Measurements from ENCODE around the gene EHBP1.

Gene EHBP1

DNA sequence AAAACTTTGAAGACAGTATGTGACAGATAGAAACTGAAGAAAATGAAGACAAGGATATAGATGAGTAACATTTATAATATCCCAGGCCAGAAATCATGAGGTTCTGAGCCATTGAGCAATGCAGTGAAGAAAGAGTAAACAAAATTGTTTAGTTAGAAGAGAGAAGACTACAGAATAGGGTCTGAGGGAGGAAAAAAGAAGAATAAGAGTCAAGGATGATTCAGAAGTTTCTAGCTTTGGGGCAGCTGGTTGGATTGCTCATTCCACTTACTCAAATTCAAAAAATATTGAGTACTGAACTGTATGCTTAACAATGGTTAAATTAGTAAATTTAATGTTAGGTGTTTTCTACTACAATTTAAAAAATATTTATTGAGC is 190.1 kb downstream of the EHBP1 start:
- no peak for DNase-seq

GRCh38 chr2:62897187-62897827 is 191.8 kb downstream of the EHBP1 start:
- no peak for DNase-seq

DNA sequence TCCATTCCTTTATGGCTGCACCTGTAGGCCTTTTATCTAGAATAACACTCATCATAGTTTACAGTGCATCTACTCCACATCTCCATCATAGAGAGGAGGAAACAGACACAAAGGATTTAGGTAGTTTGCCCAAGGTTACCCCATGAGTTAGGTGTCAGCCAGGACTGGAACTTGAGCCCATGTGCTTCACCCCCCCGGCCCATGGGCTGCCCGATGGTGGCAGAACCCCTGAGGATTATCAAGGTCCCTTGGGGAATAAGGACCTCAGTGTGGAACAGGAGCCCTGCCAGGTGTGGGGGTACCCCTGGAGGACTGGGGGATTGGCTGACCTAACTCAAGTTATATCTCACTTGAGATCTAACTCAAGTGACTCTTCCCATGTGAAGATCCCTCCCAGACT is 198.8 kb downstream of the EHBP1 start:
- no peak for DNase-seq

GRCh38 chr2:62908145-62908544 is 202.6 kb downstream of the EHBP1 start:
- DNase-seq, result no peak

DNA sequence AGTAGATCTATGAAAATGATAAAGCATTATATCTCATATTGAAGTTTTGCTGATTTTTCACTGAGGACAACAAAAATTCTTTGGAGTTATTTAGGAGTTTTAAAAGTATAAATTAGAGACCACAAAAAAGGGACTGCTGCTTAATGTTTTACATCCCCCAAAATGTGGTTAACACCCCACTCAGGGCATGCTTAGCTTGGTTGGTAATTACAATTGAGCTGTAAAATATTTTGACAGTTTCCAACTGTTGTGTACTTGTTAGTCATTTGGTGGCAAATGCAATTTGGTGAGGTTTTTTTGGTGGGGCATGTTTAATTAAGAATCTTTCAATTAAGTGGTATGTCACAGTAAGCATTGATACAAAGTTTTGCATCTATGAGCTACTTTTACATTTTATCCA is 207.8 kb downstream of the EHBP1 start:
- DNase-seq, result no peak

GRCh38 chr2:62919041-62919440 is 213.5 kb downstream of the EHBP1 start:
- no peak for DNase-seq

GRCh38 chr2:62920070-62920469 is 214.6 kb downstream of the EHBP1 start:
- no peak for DNase-seq

- DNase-seq, result no peak
These were observed 217.7 kb downstream of the EHBP1 start for GRCh38 chr2:62923242-62923641.

- no peak for DNase-seq
These were observed 218.4 kb downstream of the EHBP1 start for GRCh38 chr2:62923881-62924280.

- no peak for DNase-seq
These were observed 222.5 kb downstream of the EHBP1 start for GRCh38 chr2:62928015-62928414.

DNA sequence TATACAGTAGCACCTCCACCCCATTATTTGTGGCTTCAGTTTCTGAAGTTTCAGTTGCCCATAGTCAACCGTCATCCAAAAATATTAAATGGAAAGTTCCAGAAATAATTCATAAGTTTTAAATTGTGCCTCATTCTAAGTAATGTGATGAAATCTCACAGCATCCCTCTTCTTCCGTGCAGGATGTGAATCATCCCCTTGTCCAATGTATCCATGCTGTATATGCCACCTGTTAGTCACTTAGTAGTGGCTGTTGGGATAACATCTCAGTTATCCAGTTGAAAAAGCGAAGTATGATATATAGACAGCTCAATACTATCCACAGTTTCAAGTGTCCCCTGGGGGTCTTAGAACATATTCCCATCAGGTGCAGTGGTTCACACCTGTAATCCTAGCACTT is 226.0 kb downstream of the EHBP1 start:
- DNase-seq, result no peak

DNA sequence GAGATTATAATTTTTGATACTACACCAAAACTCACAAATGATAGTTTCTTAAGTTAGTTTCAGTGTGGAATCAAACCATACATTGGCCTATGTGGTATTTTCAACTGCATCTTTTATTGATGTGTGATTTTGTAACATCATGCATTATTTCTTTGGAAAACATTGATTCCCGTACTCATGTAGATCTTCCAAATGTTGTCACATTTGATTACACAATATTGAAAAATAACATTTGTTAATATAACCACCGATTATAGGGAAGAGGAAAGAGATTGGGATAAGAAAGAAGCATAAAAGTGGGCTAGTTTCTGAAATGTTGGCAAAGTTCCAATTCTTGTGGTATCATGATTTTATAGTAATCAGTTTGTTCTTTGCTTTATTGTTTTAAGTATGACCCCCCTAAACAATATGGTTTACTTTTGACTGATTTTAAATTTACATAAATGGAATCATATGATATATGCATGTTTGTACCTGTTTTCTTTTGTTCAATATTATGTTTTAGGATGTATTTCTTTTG is 227.9 kb downstream of the EHBP1 start:
- DNase-seq, result no peak

GRCh38 chr2:62934517-62934916 is 229.0 kb downstream of the EHBP1 start:
- DNase-seq, result no peak

DNA sequence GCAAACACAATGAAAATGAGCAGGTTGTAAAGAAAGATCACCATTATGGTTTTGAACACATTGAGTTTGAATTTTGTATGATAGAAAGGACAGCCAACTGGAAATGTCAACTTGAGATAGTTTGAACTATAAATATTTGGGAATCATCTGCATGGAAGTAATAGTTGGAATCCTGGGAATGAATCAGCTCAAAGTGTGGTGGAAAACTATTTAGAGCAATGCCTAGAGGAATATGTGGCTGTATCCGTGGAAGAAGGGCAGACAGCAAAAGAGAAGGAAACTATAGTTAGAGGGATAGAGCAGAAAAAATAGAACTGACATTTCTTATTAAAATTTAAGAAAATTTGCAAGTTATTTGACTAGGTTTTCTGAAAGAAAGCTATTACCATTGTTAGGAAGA is 232.6 kb downstream of the EHBP1 start:
- DNase-seq, result no peak

DNA sequence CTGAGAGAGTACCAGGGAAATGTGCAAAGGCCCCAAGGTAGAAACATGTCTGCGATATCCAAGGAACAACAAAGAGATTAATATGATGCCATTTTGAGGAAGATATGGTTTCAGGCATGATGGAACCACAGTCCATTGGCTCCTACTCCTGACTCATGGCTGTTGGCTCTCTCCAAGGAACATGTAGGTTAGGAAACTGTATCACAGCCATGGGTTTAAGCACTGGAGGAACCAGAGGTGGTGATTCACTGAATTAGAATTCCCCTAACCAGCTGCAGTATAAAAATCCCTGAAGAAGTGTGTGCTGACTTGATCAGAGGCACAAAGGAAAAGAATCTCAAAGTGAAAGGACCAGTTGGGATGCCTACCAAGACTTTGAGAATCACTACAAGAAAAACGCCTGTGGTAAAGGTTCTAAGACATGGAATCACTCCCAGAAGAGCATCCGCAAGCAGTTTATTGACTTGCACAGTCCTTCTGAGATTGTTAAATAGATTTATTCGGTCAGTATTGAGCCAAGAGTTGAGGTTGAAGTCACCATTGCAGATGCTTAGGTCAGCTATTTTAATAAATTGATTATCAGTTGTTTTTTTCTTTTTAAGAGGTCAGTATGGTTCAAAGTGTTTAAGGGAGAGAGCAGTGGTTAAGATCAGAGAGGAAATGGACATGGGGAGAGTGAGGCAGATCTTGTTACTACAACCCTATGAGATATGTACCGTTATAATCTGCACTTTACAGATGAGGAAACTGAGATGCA is 234.4 kb downstream of the EHBP1 start:
- no peak for DNase-seq

DNA sequence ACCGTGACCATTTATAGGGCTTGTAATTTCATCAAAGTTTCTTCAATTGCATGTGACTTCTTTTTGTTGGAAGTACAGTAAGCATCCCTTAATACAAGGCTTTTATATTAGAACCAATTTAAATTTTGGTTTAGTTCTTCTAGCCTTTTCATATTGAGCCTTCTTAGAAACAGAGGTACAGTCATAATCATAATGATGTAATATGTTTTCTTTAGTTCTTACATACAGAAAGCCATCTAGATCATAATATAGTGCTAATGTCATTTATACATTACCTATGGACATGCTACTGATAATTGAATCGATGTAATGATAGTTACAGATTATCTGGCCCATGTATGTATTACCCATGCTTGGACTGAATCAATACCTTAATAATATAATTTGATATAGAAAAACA is 235.2 kb downstream of the EHBP1 start:
- DNase-seq, result no peak

DNA sequence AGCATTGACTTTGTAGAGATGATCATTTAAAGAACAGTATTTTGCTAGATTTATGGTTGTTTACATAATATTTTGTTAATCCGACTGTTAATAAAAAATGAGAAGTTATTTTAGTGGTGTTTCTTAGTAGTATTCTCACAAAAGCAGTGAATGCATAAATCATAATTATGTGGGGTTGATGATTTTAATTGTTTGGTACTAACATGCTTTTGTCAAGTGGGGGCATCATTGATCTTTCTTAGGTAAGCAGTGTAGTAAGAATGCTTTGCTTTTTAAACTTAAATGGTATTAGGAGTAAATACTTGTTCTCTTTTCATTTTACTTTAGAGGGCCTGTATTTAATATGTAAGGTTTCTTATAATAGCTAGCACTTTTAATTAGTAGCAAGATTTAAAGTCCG is 235.9 kb downstream of the EHBP1 start:
- no peak for DNase-seq

GRCh38 chr2:62944362-62944761 is 238.8 kb downstream of the EHBP1 start:
- no peak for DNase-seq

GRCh38 chr2:62947403-62947802 is 241.9 kb downstream of the EHBP1 start:
- DNase-seq, result no peak

DNA sequence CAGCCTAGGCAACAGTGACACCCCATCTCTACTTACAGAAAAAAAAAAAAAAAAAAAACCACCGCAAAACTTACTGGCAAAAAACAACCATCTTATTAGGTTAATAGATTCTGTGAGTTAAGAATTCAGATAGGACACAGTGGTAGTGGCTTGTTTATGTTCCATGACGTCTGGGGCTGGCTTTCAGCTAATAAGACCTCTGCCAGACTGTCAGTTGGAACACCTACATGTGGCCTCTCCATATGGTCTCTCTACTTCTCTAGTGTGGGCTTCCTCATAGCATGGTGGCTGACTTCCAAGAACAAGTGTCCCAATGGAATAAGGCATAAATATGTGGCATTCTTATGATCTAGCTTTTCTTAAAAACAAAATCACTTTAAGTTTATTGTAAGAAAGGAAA is 251.1 kb downstream of the EHBP1 start:
- no peak for DNase-seq

- DNase-seq, result no peak
These were observed 252.7 kb downstream of the EHBP1 start for GRCh38 chr2:62958206-62958605.

- no peak for DNase-seq
These were observed 258.5 kb downstream of the EHBP1 start for GRCh38 chr2:62964050-62964449.

DNA sequence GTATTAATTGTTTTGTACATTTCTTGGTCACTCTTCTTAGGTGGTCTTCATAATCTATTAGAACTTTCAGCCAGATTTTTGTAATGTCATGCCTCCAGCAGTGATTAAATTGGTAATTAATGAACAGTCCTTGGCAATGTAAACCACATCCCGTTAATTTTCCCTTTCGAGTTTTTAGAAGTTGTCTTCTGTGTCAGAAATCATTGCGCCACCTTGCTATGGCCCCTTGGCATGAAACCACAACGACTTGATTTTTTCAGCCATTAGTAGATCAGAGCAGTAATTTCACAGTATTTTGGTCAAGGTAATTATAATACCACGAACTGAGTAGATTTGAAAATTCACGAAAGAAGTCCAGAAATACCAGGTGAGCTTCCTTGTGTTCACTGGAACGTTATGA is 259.2 kb downstream of the EHBP1 start:
- DNase-seq, result no peak

- DNase-seq, result no peak
These were observed 261.5 kb downstream of the EHBP1 start for GRCh38 chr2:62966991-62967390.

- DNase-seq, result no peak
These were observed 262.7 kb downstream of the EHBP1 start for GRCh38 chr2:62968168-62968567.

Data from activated CD4-positive, alpha-beta T cell treated with anti-CD3 and anti-CD28 coated beads for 4 hours (primary cell).